ENCODE results near the gene FAM20C.
"Not testable (repeated sequence)": the region's sequence is repeated elsewhere in the genome, so short reads cannot be mapped to it uniquely, and the experiment has no call there.

Gene FAM20C

DNA sequence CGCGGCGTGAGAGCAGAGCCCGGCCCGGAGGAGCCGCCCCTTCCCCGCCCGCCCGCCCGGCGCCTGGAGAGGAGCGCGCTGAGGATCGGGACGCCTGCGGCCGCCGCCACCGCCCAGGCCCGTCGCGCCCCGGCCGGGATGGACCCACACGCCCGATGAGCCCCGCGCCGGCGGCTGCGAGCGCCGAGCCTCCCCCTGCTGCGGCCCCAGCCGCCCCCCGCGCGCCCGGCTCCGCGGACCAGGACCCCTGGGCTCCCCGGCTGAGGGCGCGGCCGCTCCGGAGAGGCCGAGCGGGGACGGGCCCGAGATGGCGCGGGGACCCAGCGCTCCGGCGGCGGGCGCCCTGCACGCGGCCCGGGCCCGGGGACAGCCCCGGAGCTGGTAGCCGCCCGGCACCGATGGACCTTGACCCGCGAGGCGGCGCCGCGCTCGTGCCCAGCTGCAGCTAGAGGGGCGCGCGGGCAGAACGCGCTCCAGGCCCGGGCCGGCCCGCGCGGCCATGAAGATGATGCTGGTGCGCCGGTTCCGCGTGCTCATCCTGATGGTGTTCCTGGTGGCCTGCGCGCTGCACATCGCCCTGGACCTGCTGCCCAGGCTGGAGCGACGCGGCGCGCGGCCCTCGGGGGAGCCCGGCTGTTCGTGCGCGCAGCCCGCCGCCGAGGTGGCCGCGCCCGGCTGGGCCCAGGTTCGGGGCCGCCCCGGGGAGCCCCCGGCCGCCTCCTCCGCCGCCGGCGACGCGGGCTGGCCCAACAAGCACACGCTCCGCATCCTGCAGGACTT, 520 bp downstream of the FAM20C start:
- no peak for DNase-seq (ENCODE audit: low read depth in 2 of 2)

DNA sequence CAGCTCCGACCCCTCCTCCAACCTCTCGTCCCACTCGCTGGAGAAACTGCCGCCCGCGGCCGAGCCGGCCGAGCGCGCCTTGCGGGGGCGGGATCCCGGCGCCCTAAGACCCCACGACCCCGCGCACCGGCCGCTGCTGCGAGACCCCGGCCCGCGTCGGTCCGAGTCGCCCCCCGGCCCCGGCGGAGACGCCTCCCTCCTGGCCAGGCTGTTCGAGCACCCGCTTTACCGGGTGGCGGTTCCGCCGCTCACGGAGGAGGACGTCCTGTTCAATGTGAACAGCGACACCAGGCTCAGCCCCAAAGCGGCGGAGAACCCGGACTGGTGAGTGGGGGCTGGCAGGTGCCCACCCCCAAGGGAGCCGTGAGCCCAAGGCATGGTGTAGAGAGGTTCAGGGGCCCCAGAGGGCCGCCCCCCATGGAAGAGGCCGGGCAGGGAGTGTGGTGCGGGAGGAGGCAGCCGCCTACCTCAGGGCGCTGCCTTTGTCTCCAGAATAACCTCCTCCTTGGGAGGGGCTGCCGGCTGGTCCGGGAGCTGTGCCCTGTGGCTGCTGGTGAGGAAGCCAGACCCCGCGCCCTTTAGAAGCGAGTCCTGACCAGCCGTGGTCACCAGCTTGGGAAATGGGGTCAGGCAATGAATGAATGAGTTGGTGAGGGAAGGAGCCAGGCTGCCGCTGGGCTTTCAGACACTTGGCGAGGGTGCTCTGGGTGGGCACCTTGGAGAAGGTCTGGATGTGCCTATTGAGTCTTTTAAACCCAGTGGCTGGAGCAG, 1.3 kb downstream of the FAM20C start:
- no peak for DNase-seq (ENCODE audit: low read depth in 2 of 2)

DNA sequence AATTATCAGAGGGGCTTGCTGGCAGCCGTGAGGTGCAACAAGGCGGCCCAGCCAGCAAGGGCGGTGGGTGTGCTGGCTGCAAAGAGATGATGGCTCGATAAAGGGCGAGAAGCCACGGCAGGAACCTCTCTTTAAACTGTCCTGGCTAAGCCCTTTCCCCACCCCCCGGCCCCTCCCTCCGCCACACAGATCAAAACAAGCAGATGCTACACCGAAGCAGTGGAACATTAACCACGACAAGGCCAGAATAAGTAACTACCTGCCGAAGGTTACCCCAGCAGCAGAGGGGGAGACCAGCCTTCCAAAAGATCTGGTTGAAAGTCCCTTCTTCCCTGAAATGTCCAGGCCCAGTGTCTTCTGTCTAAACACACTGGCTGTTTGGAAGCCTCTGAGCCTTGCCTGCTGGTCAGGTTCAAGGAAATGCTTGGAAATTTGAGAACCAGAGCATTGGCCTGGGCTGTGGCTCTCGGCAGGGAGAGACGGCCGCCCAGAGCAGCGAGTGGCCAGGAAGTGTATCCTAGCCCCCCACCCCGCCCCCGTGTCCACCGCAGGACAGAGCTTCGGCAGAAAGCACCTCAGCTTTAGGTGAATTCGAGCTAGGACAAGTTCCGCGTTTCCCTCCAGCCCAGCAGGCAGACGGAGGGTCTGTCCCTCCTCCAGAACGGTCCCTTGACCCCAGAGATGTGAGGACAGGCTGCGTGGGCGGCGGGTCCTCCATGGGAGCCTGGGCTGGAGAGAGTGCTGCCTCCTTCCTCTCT, 2.1 kb downstream of the FAM20C start:
- no peak for DNase-seq (ENCODE audit: low read depth in 2 of 2)

DNA sequence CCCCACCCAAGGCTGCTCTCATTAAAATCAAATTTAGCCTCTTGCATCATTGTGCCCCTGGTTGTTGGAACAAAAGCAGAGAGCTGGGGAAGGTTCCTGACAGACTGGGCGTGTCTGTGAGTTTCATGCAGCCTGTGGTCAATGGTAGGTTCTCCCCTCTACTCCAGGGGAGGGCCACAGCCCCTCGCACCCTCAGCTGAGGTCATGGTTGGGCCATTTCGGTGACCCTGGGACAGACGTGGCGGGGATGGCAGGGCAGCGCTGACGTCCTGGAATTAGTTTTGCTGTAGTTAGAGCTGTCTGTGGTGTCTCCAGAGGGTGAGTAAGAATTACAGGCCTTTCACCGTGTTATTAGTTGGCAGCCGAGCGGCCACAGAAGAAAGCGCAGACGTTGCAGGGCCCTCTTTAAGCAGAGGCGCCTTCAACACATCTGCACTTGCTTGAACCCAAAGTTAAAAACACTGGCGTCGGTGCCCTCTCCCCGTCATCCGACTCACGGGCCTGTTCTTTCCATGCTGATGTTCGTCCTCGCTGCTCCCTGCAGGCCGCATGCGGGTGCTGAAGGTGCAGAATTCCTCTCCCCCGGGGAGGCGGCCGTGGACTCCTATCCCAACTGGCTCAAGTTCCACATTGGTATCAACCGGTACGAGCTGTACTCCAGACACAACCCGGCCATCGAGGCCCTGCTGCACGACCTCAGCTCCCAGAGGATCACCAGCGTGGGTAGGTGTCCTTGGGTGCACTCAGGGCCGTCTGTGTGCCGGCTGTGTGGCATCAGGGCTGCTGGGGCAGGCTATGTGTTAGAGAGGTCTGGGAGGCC, 2.8 kb downstream of the FAM20C start:
- no peak for DNase-seq (ENCODE audit: low read depth in 2 of 2)

DNA sequence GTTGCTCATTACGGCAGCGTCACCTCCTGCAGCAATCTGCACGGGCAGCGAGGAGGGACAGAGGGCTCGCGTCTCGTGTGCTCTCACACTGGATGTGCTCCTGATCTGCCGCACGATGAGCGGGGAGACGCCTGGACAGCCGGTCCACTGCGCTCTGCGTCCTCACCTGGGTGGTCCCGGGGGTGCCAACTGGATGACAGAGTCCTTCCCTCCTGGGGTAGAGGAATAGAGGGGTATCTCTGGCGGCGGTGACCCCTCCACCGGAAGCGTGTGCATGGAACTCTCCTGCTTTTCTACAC, 3.4 kb downstream of the FAM20C start:
- no peak for DNase-seq (ENCODE audit: low read depth in 2 of 2)

DNA sequence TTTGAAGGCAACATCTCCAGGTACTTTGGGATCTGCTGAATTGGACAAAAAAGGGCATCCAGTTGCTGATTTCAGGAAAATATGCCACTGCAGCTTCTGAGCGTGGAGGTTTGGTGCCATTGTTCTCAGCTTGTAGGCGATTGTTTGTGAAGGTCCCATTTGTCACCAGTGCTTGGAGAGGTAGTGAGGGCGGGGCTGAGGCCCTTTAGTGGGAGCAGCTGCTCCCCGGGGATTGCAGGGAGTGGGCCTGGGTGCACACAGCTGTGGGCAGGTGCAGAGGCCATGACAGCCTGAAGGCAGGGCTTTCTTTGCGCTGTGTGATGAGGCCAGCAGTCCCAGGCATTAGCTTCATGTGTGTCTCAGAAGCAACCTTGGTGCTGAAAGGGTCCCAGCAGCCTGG, 3.9 kb downstream of the FAM20C start:
- DNase-seq (ENCODE audit: low read depth in 2 of 2): no peak

DNA sequence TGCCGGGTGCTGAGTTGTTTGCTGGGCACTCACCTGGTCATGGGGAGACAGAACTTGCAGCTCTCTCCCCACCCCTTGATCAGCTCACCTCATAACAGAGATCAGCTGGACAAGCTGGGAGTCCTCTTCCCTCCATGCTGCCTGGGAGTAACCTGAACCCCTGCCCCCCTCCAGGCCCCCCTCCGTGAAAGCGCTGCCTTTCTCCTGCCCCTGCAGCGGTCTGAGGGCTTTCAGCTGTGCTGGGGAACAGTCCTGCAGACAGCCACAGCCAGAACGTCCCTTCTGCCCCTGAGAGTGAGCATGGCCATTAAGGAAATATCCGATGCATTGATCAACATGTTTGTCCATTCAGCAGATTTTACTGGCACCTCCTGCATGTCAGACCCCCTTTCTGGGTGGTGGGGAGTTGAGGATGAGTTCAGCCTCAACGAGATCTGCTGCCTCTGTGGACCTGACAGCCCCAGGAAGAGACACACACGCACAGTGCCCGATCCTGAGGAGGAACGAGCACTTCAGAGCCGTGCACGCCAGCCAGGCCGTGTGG, 4.5 kb downstream of the FAM20C start:
- no peak for DNase-seq (ENCODE audit: low read depth in 2 of 2)

DNA sequence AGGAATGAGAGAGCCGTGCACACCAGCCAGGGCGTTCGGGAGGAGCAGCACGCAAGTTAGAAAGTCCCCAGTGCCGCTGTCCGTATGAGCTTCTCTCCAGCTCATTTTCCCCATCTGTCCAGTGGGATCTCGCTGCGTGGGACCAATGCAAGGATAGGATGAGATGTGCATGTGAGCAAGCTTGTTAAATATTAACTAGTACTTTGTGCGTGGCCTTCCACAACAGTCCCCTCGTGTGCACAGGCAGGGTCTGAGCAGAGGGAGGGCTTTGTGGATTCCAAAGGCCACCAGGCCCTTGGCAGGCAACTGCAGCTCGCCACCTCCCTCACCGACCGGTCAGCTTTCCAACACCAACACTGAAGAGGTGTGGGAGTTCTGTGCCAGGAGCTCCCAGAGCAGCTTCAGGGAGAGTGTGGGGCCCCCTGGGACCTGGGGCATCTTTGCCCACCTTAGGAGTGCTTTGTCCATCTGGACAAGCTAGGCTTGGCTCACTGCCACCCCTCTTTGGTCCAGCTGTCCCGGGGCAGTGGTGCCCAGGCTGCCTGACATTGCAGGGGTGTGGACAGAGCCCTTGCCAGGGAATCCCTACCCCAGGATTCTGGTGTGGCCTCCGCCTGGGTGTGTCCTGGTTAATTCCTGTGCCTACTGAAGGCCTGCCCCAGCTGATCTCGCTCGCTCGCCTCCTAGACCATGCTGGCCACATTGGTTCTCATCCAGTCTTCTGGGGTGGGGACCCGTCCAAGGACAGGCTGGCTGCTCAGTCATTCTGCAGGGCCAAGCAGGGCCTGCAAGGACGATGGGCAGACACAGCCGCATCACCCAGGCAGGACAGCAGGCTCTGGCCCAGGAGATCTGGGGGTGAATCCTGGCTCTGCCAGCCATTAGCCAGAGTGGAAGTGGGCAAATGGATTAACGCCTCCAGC, 5.3 kb downstream of the FAM20C start:
- DNase-seq (ENCODE audit: low read depth in 2 of 2): no peak

DNA sequence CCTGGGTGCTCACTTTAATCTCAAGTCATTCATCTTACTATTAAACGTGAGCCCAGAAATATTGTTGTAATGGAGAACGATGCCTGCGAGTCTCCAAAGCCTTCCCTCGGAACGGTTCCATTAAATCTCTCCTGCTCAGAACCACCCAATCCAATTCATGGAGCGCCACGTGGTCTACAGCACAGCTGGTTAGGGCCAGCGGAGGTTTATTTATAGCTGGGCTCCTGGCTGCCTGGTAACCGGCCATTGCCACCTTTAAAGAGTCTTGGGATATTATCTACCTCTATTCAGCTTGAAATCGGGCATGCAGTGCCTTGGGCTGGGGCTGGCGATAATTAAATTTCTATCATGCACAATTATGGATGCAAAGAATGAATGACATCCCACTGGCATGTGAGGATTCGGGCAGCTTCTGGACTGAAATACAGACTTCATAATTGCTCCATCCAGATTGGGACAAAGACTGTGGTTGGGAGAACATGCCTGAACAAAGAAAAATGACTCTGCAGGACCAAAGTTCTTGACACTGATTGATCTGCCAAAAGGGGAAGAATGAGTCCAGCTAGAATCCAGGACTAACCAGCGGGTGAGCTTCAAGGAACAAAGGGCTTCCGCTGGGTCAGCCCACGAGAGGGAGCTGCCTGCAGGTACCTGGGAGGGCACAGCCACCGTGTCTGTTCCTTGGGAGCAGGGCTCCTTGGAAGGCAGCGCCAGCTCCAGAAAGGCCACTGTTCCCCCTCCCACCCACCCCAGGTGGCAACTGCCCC, 7.3 kb downstream of the FAM20C start:
- DNase-seq (ENCODE audit: low read depth in 2 of 2): no peak

DNA sequence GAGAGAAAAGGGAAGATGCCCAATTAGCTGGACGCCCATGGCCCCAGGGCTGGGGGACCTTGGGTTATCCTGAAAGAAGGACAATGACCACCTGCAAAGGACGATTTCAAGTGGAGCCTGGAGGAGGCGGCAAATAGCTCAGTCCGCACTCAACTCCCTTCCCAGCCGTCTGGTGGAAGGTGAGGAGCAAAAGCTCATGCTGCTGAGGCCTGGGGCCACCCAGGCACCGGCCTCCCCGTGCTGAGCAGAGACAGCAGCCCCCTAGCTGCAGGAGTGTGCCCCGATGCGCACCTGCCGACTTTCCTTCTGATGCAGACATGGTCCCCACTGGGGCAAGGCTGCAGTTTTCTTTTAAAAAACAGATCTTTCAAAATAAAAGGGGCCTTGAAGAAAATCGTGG, 7.9 kb downstream of the FAM20C start:
- no peak for DNase-seq (ENCODE audit: low read depth in 2 of 2)

DNA sequence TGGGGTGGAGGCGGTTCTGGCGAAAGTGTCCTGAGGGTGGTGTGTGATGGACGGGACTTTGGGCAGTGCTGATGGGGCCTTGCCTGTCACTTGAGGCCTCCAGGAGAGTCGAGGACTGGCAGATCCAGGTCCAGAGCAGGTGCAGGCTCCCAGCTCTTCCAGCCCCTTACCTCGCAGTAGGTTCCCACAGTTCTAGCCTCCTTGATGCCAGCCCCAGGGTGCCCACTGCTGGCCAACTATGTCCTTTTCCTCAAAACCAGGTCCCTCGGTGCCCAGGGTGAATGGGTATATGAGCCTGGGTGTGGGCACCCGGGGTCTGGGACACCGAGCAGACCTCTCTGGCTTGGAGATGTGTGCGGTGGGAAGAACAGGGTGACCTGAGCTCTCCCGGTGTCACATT, 8.3 kb downstream of the FAM20C start:
- no peak for DNase-seq (ENCODE audit: low read depth in 2 of 2)

DNA sequence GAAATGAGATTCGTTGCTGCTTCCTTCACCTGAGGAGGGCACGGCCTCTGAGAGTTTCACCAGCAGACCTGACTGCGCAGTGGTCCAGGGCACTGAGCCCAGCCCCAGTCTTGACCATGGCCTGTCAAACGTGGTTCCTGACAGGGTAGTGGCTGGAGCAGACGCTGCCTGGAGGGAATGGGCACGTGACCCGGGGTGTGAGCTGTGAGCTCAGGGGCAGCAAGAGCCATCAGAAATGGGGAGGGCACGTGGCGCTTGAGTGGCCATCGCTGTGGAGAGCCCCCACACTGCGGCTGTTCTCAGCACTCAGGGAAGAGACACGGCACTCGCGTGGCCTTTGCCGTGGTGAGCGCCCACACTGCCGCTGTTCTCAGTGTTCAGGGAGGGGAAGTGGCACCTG, 12.0 kb downstream of the FAM20C start:
- DNase-seq (ENCODE audit: low read depth in 2 of 2): no peak

DNA sequence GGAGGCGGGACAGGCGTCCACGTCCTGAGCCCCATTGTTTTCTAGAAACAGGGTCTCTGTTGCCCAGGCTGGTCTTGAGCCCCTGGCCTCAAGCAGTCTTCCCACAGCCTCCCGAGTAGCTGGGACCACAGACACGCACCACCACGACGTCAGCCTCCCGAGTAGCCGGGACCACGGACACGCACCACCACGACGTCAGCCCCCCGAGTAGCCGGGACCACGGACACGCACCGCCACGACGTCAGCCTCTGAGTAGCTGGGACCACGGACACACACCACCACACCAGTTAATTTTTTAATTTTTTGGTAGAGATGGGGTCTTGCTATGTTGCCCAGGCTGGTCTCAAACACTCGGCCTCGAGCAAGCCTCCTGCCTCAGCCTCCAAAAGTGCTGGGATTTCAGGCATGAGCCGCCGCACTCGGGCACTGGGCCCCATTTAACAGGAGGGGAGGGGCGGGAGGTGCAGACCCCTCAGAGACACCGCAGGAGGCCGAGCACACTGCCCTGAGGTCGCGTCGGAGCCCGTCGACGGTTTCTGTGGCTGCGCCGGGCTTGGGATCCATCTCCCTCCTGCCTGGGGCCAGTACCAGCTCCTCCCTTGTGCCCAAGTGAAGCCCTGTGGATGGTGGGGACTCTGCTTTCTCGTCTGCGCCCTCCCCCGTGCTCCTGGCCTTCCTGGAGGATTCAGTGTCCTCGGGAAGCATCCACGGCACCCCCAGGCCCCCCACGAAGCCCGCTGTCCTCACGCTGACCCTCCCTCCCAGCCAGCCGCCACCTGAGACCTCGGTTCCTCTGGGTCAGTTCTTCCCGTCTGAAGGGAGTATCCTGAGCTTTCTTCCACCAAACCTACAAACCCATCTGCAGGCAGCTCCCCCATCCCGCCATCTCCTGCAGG, 13.0 kb downstream of the FAM20C start:
- DNase-seq (ENCODE audit: low read depth in 2 of 2): no peak

DNA sequence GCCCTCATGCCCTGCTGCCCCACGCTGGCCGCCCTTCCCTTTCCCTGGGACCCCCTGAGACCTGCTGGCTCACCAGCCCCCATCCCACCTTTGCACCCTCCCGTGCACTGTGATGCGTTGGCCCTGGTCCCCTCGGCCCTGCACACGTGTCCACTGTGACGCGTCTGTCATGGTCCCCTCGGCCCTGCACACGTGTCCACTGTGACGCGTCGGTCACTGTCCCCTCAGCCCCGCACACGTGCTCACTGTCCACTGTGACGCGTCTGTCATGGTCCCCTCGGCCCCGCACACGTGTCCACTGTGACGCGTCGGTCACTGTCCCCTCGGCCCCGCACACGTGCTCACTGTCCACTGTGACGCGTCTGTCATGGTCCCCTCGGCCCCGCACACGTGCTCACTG, 14.0 kb downstream of the FAM20C start:
- DNase-seq (ENCODE audit: low read depth in 2 of 2): not testable (repeated sequence)

DNA sequence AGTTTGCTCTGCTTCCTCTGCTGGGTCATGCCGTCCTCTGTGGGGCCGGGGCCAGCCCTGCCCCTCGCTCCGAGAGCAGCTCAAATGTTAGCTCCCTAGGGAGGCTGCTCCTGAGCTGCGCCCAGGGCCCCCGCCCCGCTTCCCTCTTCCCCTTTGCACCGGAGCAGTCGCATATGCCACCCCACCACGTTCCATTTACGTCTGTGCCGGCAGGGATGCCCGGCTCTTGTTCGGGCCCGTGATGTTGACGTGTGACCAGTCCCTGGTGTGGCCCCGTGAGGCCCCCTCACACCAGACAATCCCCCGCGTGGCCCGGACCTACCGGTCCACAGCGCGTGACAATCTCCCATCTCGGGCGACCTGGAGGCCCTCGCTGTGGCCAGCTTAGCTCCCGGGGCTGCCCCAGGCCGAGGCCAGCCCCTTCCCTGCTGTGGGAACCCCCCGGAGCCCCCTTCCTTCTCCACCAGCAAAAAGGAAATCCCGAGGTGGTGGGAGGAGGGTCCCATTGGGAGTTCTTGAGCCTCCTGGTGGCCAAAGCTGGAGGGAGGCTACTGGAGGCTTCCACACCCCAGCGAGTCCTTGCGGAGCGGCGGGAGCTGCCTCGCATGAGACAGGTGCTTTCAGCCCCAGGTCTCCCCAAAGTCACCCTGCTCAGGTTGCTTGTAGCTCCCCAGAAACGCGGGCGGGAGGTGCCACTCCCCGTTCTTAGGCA, 15.2 kb downstream of the FAM20C start:
- DNase-seq (ENCODE audit: low read depth in 2 of 2): no peak

DNA sequence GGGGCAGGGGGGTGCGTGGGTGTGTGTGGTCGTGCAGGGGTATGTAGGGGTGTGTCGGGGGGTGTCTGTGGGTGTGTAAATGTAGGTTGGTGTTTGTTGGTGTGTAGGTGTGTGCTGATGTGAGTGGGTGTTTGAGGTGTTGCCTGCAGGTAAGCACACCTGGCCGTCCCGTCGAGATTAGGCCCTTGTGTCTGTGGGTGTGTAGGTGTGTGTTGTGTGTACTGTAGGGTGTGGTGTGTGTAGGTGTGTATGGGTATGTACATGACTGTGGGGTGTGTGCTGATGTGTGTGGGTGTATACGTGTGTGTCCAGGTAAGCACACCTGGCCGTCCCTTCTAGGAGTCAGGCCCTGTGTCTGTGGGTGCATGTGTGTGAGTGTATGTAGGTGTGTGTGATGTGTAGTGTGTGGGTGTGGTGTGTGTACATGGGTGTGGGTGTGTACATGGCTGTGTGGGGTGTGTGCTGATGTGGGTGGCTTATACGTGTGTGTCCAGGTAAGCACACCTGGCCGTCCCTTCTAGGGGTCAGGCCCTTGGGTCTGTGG, 15.8 kb downstream of the FAM20C start:
- DNase-seq (ENCODE audit: low read depth in 2 of 2): no peak

DNA sequence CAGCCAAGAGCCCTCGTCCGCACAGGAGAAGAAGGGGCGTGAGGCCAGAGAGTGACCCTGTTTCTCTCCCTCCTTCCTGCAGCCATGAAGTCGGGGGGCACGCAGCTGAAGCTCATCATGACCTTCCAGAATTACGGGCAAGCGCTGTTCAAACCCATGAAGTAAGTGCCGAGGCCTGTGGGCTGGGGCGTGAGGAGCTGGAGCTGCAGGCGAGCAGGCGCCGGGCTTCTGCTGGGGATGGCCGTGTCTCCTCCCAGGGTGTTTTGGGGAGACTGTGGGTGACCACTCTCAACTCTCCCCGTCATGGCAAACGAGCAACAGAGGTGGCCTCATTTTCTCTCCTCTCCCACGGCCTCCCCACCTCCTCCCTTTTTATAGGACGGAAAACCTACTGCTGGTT, 16.4 kb downstream of the FAM20C start:
- DNase-seq (ENCODE audit: low read depth in 2 of 2): no peak

DNA sequence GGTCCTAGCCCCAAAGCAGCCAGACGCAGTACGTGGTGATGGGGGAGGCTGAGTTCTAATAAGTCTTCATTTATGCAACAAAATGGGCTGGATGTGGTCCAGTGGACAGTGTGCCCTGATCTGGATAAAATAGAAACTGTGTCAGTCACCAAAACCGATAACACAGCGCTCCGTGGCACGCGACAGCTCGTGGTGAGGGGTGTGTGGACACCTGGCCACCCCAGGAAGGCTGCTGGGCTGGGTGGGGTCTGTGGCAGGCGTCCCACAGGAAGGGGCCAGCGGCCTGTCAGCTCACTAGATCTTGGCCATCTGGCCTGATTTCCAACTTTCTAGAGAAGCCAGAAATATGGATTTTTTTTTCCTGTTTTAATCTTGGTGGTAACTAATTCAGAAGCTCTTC, 17.0 kb downstream of the FAM20C start:
- DNase-seq (ENCODE audit: low read depth in 2 of 2): no peak

Data from stimulated activated CD4-positive, alpha-beta T cell treated with anti-CD3 and anti-CD28 coated beads, Interleukin-1b, Interleukin-23, amount 100 ng/mL, for 1 hour (primary cell).